Tibial nerve (tissue), 4 donors: ENCODE data around the gene METRN.

Experiments
- EP300 ChIP-seq, 2 donors: sonication (generic); formaldehyde crosslinking; IDR thresholded peaks; one replicate each; pipeline ENCODE4 v1.6.1; 2017; ENCODE audit warnings: antibody characterized with exemption in 2 of 2, mild to moderate bottlenecking in 1 of 2
- POLR2A ChIP-seq, 2 donors: fragments of 450-650 bp; IDR thresholded peaks; one replicate each; pipeline ENCODE4 v1.6.1; 2017; ENCODE audit warnings: antibody characterized with exemption in 2 of 2, mild to moderate bottlenecking in 2 of 2, moderate library complexity in 2 of 2
- TF ChIP-seq, protein P1 (sequence below), 5 experiments: fragments of 200-600 bp in 3 of 5; fragments of 450-650 bp in 2 of 5; sonication (generic) in 3 of 5; IDR thresholded peaks; one replicate each; pipeline ENCODE4 v1.5.1; 2016 to 2019; ENCODE audit warnings: antibody characterized with exemption in 5 of 5, mild to moderate bottlenecking in 3 of 5, moderate library complexity in 2 of 5

DNA sequence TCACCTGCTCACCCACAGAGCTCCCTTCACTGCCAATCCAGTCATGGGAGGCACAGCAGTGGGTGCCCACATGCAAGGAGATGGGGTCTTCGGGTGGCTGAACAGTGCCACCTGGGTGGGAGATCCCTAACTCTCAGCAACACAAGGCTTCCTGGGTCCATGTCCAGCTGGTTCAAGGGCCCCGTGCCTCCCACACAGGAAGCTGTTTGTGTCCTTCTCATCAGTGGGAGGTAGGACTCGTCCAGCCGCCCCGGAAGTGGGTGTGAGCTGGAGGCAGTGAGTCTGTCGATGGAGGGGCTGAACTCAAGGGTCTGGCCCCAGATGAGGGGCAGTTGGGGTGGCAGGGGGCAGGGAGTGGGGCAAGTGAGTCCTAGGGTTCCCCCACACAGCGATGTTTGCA is 10.9 kb upstream of the METRN start:
- no peak for TF ChIP-seq POLR2A (IDR thresholded peaks at IDR 0.05)
- TF ChIP-seq, protein P1, sequence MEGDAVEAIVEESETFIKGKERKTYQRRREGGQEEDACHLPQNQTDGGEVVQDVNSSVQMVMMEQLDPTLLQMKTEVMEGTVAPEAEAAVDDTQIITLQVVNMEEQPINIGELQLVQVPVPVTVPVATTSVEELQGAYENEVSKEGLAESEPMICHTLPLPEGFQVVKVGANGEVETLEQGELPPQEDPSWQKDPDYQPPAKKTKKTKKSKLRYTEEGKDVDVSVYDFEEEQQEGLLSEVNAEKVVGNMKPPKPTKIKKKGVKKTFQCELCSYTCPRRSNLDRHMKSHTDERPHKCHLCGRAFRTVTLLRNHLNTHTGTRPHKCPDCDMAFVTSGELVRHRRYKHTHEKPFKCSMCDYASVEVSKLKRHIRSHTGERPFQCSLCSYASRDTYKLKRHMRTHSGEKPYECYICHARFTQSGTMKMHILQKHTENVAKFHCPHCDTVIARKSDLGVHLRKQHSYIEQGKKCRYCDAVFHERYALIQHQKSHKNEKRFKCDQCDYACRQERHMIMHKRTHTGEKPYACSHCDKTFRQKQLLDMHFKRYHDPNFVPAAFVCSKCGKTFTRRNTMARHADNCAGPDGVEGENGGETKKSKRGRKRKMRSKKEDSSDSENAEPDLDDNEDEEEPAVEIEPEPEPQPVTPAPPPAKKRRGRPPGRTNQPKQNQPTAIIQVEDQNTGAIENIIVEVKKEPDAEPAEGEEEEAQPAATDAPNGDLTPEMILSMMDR (IDR thresholded peaks at IDR 0.05) = no peak
- no peak for TF ChIP-seq EP300 (IDR thresholded peaks at IDR 0.05)
